ENCODE measurements around the gene CPLANE1.
A peak's percentile ranks its signal among the peaks of the same experiment; 100 is the strongest.
"Not testable (repeated sequence)": the region's sequence is repeated elsewhere in the genome, so short reads cannot be mapped to it uniquely, and the experiment has no call there.

The CPLANE1 gene

GRCh38 chr5:37121465-37121864 lies 127.7 kb downstream of the CPLANE1 start:
- no peak for DNase-seq

- DNase-seq: no peak
Observed at GRCh38 chr5:37121027-37121426, 128.1 kb downstream of the CPLANE1 start.

GRCh38 chr5:37120270-37120669 lies 128.9 kb downstream of the CPLANE1 start:
- peak in 2 of 51 donors; percentile 1 for DNase-seq

- DNase-seq: no peak
Observed at GRCh38 chr5:37116359-37116758, 132.8 kb downstream of the CPLANE1 start.

GRCh38 chr5:37112383-37112991 lies 136.7 kb downstream of the CPLANE1 start:
- no peak for DNase-seq

- no peak for DNase-seq
Observed at GRCh38 chr5:37111426-37112382, 137.5 kb downstream of the CPLANE1 start.

- DNase-seq: no peak
Observed at GRCh38 chr5:37110135-37110534, 139.0 kb downstream of the CPLANE1 start.

- no peak for DNase-seq
Observed at GRCh38 chr5:37109338-37109737, 139.8 kb downstream of the CPLANE1 start.

GRCh38 chr5:37103302-37103701 lies 145.9 kb downstream of the CPLANE1 start:
- no peak for DNase-seq

- DNase-seq: not testable (repeated sequence)
Observed at GRCh38 chr5:37099267-37099666, 149.9 kb downstream of the CPLANE1 start.

- not testable (repeated sequence) for DNase-seq
Observed at GRCh38 chr5:37093795-37094194, 155.4 kb downstream of the CPLANE1 start.

- DNase-seq: no peak
Observed at GRCh38 chr5:37090781-37091180, 158.4 kb downstream of the CPLANE1 start.

- DNase-seq: no peak
Observed at GRCh38 chr5:37090123-37090726, 159.0 kb downstream of the CPLANE1 start.

GRCh38 chr5:37088009-37088408 lies 161.2 kb downstream of the CPLANE1 start:
- DNase-seq: no peak

GRCh38 chr5:37086466-37087173 lies 162.6 kb downstream of the CPLANE1 start:
- no peak for DNase-seq

GRCh38 chr5:37086026-37086425 lies 163.2 kb downstream of the CPLANE1 start:
- not testable (repeated sequence) for DNase-seq

- not testable (repeated sequence) for DNase-seq
Observed at GRCh38 chr5:37082977-37083376, 166.2 kb downstream of the CPLANE1 start.

GRCh38 chr5:37080697-37081096 lies 168.5 kb downstream of the CPLANE1 start:
- no peak for DNase-seq

- DNase-seq: no peak
Observed at GRCh38 chr5:37077146-37077545, 172.0 kb downstream of the CPLANE1 start.

- DNase-seq: no peak
Observed at GRCh38 chr5:37075399-37075950, 173.7 kb downstream of the CPLANE1 start.

- peak in 21 of 51 donors; percentile 1 to 83 (median 11) for DNase-seq
Observed at GRCh38 chr5:37071901-37072581, 177.1 kb downstream of the CPLANE1 start.
